Tibial nerve (tissue), 4 donors: ENCODE measurements around the gene ARTN. TPM values are rescaled to one million over a fixed set of nuclear protein-coding genes. Genes with fewer than 3 reads are reported as not detected.
A peak's percentile ranks its signal among the peaks of the same experiment; 100 is the strongest.

Source experiments
- DNase-seq, 2 donors: peaks; one replicate each; pipeline ENCODE4 v3.0.0-alpha.2; 2019; ENCODE audit warnings: low spot score in 2 of 2
- H3K27ac ChIP-seq, 4 donors: fragments of 200-600 bp; sonication (generic) in 3 of 4; one replicate each; pipeline ENCODE4 v1.5.1; 2017 to 2019; ENCODE audit warnings: mild to moderate bottlenecking in 1 of 4
- H3K27me3 ChIP-seq, 2 donors: fragments of 200-600 bp; sonication (generic) in 1 of 2; one replicate each; pipeline versions ENCODE4 v1.5.1 to v1.6.0; 2017 to 2019
- H3K36me3 ChIP-seq, 3 donors: fragments of 200-600 bp; sonication (generic); one replicate each; pipeline ENCODE4 v1.5.1; 2018 to 2019
- H3K4me1 ChIP-seq, 4 donors: fragments of 200-600 bp; sonication (generic) in 3 of 4; one replicate each; pipeline ENCODE4 v1.5.1; 2017 to 2019
- H3K4me3 ChIP-seq, 4 donors: fragments of 200-600 bp; sonication (generic) in 3 of 4; one replicate each; pipeline ENCODE4 v1.5.1; 2017 to 2019; ENCODE audit warnings: mild to moderate bottlenecking in 1 of 4, moderate library complexity in 1 of 4
- H3K9me3 ChIP-seq, 4 donors: fragments of 200-600 bp; sonication (generic) in 3 of 4; one replicate each; pipeline ENCODE4 v1.5.1; 2017 to 2019
- CTCF ChIP-seq, 5 experiments: fragments of 200-600 bp in 3 of 5; fragments of 450-650 bp in 2 of 5; sonication (generic) in 3 of 5; IDR thresholded peaks; one replicate each; pipeline ENCODE4 v1.5.1; 2016 to 2019; ENCODE audit warnings: antibody characterized with exemption in 5 of 5, mild to moderate bottlenecking in 3 of 5, moderate library complexity in 2 of 5
- EP300 ChIP-seq, 2 donors: sonication (generic); formaldehyde crosslinking; IDR thresholded peaks; one replicate each; pipeline ENCODE4 v1.6.1; 2017; ENCODE audit warnings: antibody characterized with exemption in 2 of 2, mild to moderate bottlenecking in 1 of 2
- POLR2A ChIP-seq, 2 donors: fragments of 450-650 bp; IDR thresholded peaks; one replicate each; pipeline ENCODE4 v1.6.1; 2017; ENCODE audit warnings: antibody characterized with exemption in 2 of 2, mild to moderate bottlenecking in 2 of 2, moderate library complexity in 2 of 2
- WGBS, 2 donors: methylation state at CpG; one replicate each; pipeline ENCODE4 v1.1.5; 2018; 5-methylcytosine and 5-hydroxymethylcytosine counted together
- total RNA-seq, 4 donors: library from RNA; depleted of rRNA; stranded (reverse); fragments of >200 nt; gene quantifications; one replicate each; pipeline ENCODE4 v1.1.0, GENCODE V29; 2016

The ARTN gene
- total RNA-seq, 4 donors from 2014 or later: 0.66 to 1.4 TPM; not detected in 2

GRCh38 chr1:43963006-43963405 lies 29.4 kb downstream of the ARTN start:
- WGBS, 2 donors: 88 to 96% methylated on average over 2 to 3 of the region's 3 CpGs
- H3K36me3 ChIP-seq: peaks cover 0 to 93% (median under 1%) of the 10 kb centered on the region in 3 donors
- H3K27me3 ChIP-seq: no peaks in the 10 kb centered on the region
- H3K4me1 ChIP-seq: peaks cover 0 to 7% (median 0%) of the 10 kb centered on the region in 4 donors
- DNase-seq: no peak
- no peak overlapping the region for H3K4me3 ChIP-seq
- no peaks in the 10 kb centered on the region for H3K9me3 ChIP-seq
- no peak for TF ChIP-seq CTCF (IDR thresholded peaks at IDR 0.05)
- no peak for TF ChIP-seq EP300 (IDR thresholded peaks at IDR 0.05)
- no peak for TF ChIP-seq POLR2A (IDR thresholded peaks at IDR 0.05)
- H3K27ac ChIP-seq: peak overlapping the region in 1 of 4 donors; percentile 18

GRCh38 chr1:43963890-43964289 lies 30.3 kb downstream of the ARTN start:
- Histone ChIP-seq H3K27me3 (no peaks in the 10 kb centered on the region), H3K4me1 (no peaks in the 10 kb centered on the region), H3K9me3 (no peaks in the 10 kb centered on the region), H3K4me3 (no peak overlapping the region), H3K36me3 (peaks cover 0 to 84% (median 0%) of the 10 kb centered on the region in 3 donors), H3K27ac (no peak overlapping the region)
- no peak for DNase-seq
- TF ChIP-seq CTCF (IDR thresholded peaks at IDR 0.05) (no peak), EP300 (IDR thresholded peaks at IDR 0.05) (no peak), POLR2A (IDR thresholded peaks at IDR 0.05) (no peak)
- 67 to 73% methylated on average over 5 of the region's 5 CpGs for WGBS, 2 donors

- H3K4me3 ChIP-seq: no peak overlapping the region
- TF ChIP-seq CTCF (IDR thresholded peaks at IDR 0.05) (no peak), POLR2A (IDR thresholded peaks at IDR 0.05) (no peak), EP300 (IDR thresholded peaks at IDR 0.05) (no peak)
- peaks cover 0 to 70% (median 0%) of the 10 kb centered on the region in 3 donors for H3K36me3 ChIP-seq
- H3K4me1 ChIP-seq: peaks cover 0 to 8% (median 1%) of the 10 kb centered on the region in 4 donors
- H3K27ac ChIP-seq: no peak overlapping the region
- DNase-seq: no peak
- 94 to 97% methylated on average over 3 of the region's 3 CpGs for whole genome bisulfite sequencing, 2 donors
- no peaks in the 10 kb centered on the region for H3K9me3 ChIP-seq
- H3K27me3 ChIP-seq: no peaks in the 10 kb centered on the region
Measured at GRCh38 chr1:43965316-43965715, 31.7 kb downstream of the ARTN start.

- no peak overlapping the region for H3K4me3 ChIP-seq
- WGBS, 2 donors: 86% methylated on average over 6 of the region's 6 CpGs
- peaks cover 0 to 59% (median 0%) of the 10 kb centered on the region in 3 donors for H3K36me3 ChIP-seq
- no peaks in the 10 kb centered on the region for H3K9me3 ChIP-seq
- no peak for DNase-seq
- H3K27ac ChIP-seq: no peak overlapping the region
- H3K27me3 ChIP-seq: no peaks in the 10 kb centered on the region
- TF ChIP-seq POLR2A (IDR thresholded peaks at IDR 0.05) (no peak), CTCF (IDR thresholded peaks at IDR 0.05) (no peak), EP300 (IDR thresholded peaks at IDR 0.05) (no peak)
- peaks cover 3 to 23% (median 8%) of the 10 kb centered on the region in 4 donors for H3K4me1 ChIP-seq
Measured at GRCh38 chr1:43968348-43968948, 34.8 kb downstream of the ARTN start.

GRCh38 chr1:43969416-43969745 lies 35.8 kb downstream of the ARTN start:
- Histone ChIP-seq H3K27me3 (no peaks in the 10 kb centered on the region), H3K4me1 (peaks cover 3 to 29% (median 10%) of the 10 kb centered on the region in 4 donors), H3K27ac (no peak overlapping the region), H3K4me3 (peak overlapping the region in 3 of 4 donors; percentile 71 to 88 (median 88)), H3K36me3 (peaks cover 0 to 50% (median 0%) of the 10 kb centered on the region in 3 donors), H3K9me3 (no peaks in the 10 kb centered on the region)
- TF ChIP-seq EP300 (IDR thresholded peaks at IDR 0.05) (no peak), POLR2A (IDR thresholded peaks at IDR 0.05) (no peak), CTCF (IDR thresholded peaks at IDR 0.05) (no peak)
- WGBS, 2 donors: 56 to 59% methylated on average over 7 of the region's 7 CpGs
- no peak for DNase-seq
